GM12865 (cell line): ENCODE measurements around the gene PPM1H.
A peak's percentile ranks its signal among the peaks of the same experiment; 100 is the strongest.

Experiments used
- DNase-seq: peaks from one replicate; pipeline ENCODE4 v3.0.0; 2010; ENCODE audit warnings: low read depth
- H3K4me3 ChIP-seq: 2 replicates; pipeline ENCODE4 v1.5.1; 2011; ENCODE audit warnings: mild to moderate bottlenecking, low read depth, low read length, control low read depth
- CTCF ChIP-seq: IDR thresholded peaks from 2 replicates; pipeline ENCODE4 v1.5.1; 2011; ENCODE audit warnings: low read length, control low read depth, low read depth, inconsistent platforms; ENCODE audit not compliant: insufficient read depth; ENCODE audit errors: missing control alignments

PPM1H gene

DNA sequence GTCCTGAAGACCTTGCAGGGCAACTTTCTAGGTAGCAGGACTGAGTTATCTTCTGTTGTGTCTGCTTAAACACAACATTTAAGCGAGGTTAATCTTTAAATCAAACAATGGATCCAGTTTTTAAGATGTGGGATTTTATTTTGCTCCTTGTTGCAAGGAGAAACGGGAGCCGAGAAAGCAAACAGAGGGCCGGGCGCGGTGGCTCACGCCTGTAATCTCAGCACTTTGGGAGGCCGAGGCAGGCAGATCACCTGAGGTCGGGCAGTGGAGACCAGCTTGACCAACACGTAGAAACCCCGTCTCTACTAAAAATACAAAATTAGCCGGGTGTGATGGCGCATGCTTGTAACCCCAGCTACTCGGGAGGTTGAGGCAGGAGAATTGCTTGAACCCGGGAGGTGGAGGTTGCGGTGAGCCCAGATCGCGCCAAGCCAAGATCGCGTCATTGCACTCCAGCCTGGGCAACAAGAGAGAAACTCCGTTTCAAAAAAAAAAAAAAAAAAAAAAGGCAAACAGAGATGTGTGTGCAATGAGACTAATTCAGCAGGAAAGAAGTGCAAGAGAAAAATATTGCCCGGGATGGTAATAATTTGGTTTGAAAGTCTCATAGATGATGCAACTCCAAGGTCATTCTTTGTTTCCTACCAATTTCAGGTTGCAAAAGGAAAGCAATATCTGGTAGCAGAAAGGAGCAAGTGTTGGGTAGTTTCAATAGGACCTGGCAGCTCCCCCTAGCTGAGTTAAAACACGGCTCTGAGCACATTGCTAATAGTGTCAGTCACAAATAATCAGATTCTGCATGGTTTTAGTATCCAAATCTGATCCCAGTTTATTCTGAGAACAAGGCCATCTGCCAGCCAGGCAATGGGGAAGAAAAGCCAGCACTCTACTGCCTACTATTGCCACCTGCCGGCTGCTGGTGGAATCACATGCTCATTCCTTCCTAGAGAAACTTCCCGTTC is 141.4 kb downstream of the PPM1H start:
- no peak overlapping the region for H3K4me3 ChIP-seq
- peak; percentile 74 for DNase-seq
- peak; percentile 88 for TF ChIP-seq CTCF

DNA sequence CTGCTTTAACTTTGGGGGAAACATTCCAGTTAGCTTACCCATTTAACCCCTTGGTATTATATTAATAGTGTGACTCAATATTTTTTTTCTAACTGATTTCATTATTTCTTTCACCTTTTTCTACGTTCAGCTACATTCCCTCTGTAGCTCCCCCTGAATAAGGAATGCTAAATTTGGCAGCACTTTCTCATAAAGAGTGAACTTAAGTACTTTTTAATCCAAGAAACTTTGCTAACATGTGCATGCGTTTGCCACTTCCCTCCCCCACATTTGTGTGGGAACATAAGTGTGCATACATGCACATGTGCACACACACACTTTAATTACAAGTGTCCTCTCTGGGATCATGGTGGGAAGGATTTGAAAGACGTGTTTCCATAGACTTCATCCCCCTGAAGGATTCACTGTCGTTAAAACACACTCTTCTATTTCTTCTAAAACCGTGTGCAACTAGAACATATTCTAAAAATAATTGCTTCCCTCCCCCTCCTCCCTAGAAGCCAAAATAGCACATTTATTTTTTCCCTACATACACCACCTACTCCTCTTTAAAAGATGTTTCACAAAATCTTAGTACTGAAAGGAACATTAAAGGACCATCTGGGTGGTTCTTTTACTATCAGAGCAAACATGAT is 142.6 kb downstream of the PPM1H start:
- no peak for TF ChIP-seq CTCF
- H3K4me3 ChIP-seq: no peak overlapping the region
- no peak for DNase-seq

GRCh38 chr12:62789851-62790250 is 145.1 kb downstream of the PPM1H start:
- DNase-seq: no peak
- H3K4me3 ChIP-seq: no peak overlapping the region
- no peak for TF ChIP-seq CTCF

GRCh38 chr12:62787611-62788010 is 147.3 kb downstream of the PPM1H start:
- DNase-seq: no peak
- no peak overlapping the region for H3K4me3 ChIP-seq
- no peak for TF ChIP-seq CTCF

DNA sequence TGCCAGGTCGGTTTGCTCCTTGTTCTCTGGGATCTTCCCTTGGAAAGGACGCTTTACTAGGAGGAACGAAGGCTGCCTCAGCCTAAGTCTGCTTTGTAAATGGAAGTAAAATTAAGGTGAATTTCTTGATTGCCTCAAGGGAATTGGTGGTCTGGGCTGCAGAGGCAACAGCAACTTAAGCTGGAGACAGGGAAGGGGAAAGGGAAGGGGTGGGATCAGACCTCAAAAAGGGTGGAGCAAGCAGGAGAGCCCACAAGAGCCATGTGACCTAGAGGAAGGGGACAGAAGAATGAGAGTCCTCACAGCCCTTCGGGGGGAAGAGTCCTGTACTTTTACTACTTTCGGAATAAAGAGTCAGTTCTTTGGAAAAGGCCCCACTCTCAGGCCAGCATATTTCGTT is 147.9 kb downstream of the PPM1H start:
- TF ChIP-seq CTCF: no peak
- DNase-seq: no peak
- H3K4me3 ChIP-seq: no peak overlapping the region

DNA sequence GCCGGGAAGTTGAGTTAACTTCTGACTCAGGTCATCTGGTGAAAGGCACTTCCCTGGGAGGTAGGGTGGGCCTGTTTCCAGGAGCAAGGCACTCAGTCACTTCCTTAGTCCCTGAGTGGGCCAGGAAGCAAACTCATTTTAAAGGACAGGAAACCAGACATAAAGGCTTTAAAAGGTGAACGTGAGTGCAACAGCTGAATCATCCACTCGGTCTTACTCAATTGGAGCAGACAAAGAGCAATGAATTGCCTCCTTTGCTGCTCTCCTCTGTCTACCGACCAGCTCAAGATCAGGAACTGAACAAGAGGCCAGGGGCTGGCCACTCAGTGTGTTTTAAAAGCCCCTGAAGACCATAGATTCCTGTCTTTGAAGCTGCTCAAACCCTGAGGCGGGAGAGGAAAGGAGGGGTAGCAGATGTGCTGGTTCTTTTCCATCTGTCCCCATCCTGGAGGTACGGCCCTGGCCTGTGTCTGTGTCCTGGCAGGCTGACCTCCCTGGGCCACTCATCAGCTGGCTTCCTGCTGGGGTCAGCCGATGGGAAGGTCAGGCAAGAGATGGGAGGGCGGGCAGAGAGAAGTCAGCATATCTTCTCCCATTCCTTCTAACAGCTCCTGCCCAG is 148.9 kb downstream of the PPM1H start:
- no peak for TF ChIP-seq CTCF
- DNase-seq: peak; percentile 9
- H3K4me3 ChIP-seq: no peak overlapping the region
